Ovary (tissue), 9 donors: ENCODE results near the gene CD2. TPM values are rescaled to one million over a fixed set of nuclear protein-coding genes. Genes with fewer than 3 reads are reported as not detected.

Source experiments
- DNase-seq, 5 donors: peaks; one replicate each; pipeline ENCODE4 v3.0.0-alpha.2; 2019 to 2020
- H3K27ac ChIP-seq, 2 donors: fragments of 200-600 bp; one replicate each; pipeline versions ENCODE4 v1.5.1 to v1.8.0; 2019 to 2022
- H3K27me3 ChIP-seq: fragments of 200-600 bp; one replicate; pipeline ENCODE4 v1.8.0; 2022
- H3K36me3 ChIP-seq: fragments of 200-600 bp; sonication (generic); one replicate; pipeline ENCODE4 v1.5.1; 2019
- H3K4me1 ChIP-seq: one replicate; pipeline ENCODE4 v1.8.1; 2013; ENCODE audit warnings: mild to moderate bottlenecking, moderate library complexity; ENCODE audit not compliant: insufficient read depth
- H3K4me3 ChIP-seq: fragments of 200-600 bp; sonication (generic); one replicate; pipeline ENCODE4 v1.5.1; 2017
- H3K9me3 ChIP-seq, 2 donors: fragments of 200-600 bp in 1 of 2; sonication (generic) in 1 of 2; one replicate each; pipeline versions ENCODE4 v1.5.1 to v1.8.1; 2013 to 2019; ENCODE audit warnings: mild to moderate bottlenecking in 1 of 2, moderate library complexity in 1 of 2
- CTCF ChIP-seq, 3 donors: fragments of 450-650 bp in 2 of 3; fragments of 200-600 bp in 1 of 3; IDR thresholded peaks; one replicate each; pipeline versions ENCODE4 v1.5.1 to v1.8.0; 2016 to 2022; ENCODE audit warnings: antibody characterized with exemption in 3 of 3, mild to moderate bottlenecking in 1 of 3
- EP300 ChIP-seq: sonication (generic); formaldehyde crosslinking; IDR thresholded peaks from one replicate; pipeline ENCODE4 v1.6.1; 2017; ENCODE audit warnings: antibody characterized with exemption
- POLR2A ChIP-seq: fragments of 450-650 bp; IDR thresholded peaks from one replicate; pipeline ENCODE4 v1.6.1; 2017; ENCODE audit warnings: antibody characterized with exemption, mild to moderate bottlenecking, moderate library complexity
- WGBS, 3 donors: extraction: QIAGEN DNeasy Blood & Tissue Kit in 1 of 3; methylation state at CpG; one replicate each; pipeline versions ENCODE4 v1.1.5 to v1.1.7; 2013 to 2017; 5-methylcytosine and 5-hydroxymethylcytosine counted together
- intact Hi-C, 4 donors: fragments of 100-400 bp; cut with DNase I; formaldehyde crosslinking; loops; one replicate each; pipeline versions ENCODE4 v1.11.0 to v1.15.1; 2022 to 2023
- polyA plus RNA-seq, 2 donors: library from polyadenylated mRNA; stranded (reverse); fragments of 200-250 nt in 1 of 2; fragments of 350-450 nt in 1 of 2; fragmentation: Illumina TruSeq in 1 of 2; extraction: RNeasy Lipid Tissue Mini Kit (QIAGEN cat#74804) in 1 of 2; gene quantifications; one replicate each; pipeline ENCODE4 v1.2.3, GENCODE V29; 2013 to 2014
- total RNA-seq, 7 donors: library from RNA; depleted of rRNA in 2 of 7; stranded (reverse); fragments of >200 nt in 2 of 7; fragmentation: NEBNext Ultra II Directional in 3 of 7; extraction: Animal tissue kit (Norgen Biotek cat#: 25700) in 3 of 7; gene quantifications; one replicate each; pipeline versions ENCODE4 v1.1.0 to v1.2.4, GENCODE V29; 2016 to 2023
- donor health status: DM: no; HTN: no; CAD: no; lungs with moderate emphysema.
- donor health status: DM: no; HTN: no; CAD: no.
- donor health status: Bipolar disorder and iron deficiency.
- donor health status: DM: yes; HTN: yes; CAD: no.
- donor health status: DM: no; HTN: no; CAD: no.
- donor health status: DM: yes; HTN: yes; CAD: no.

CD2 gene
- total and polyA plus RNA-seq, 9 donors, result 0.30 to 11.1 (median 1.0) TPM

GRCh38 chr1:116709666-116710167, 44.5 kb upstream of the CD2 start:
- Histone ChIP-seq H3K4me1 (no peaks in the 10 kb centered on the region), H3K27me3 (no peaks in the 10 kb centered on the region), H3K9me3 (no peaks in the 10 kb centered on the region), H3K36me3 (no peaks in the 10 kb centered on the region), H3K27ac (no peak overlapping the region), H3K4me3 (no peak overlapping the region)
- intact Hi-C loops, result no loop called here
- no peak for TF ChIP-seq CTCF (IDR thresholded peaks at IDR 0.05)
- TF ChIP-seq POLR2A, result no peak
- no peak for TF ChIP-seq EP300
- no peak for DNase-seq
- 86 to 91% (median 88%) methylated on average over 7 of the region's 7 CpGs for WGBS, 3 donors

- Histone ChIP-seq H3K4me3 (no peak overlapping the region), H3K9me3 (no peaks in the 10 kb centered on the region), H3K27me3 (no peaks in the 10 kb centered on the region), H3K27ac (no peak overlapping the region), H3K36me3 (no peaks in the 10 kb centered on the region), H3K4me1 (no peaks in the 10 kb centered on the region)
- DNase-seq, result no peak
- intact Hi-C loops, result no loop called here
- TF ChIP-seq CTCF (IDR thresholded peaks at IDR 0.05), result no peak
- no peak for TF ChIP-seq POLR2A
- TF ChIP-seq EP300, result no peak
- WGBS, 3 donors, result 49 to 53% (median 51%) methylated on average over 2 of the region's 2 CpGs
These were observed 43.6 kb upstream of the CD2 start for GRCh38 chr1:116710420-116711262.

- Histone ChIP-seq H3K36me3 (no peaks in the 10 kb centered on the region), H3K9me3 (no peaks in the 10 kb centered on the region), H3K4me1 (no peaks in the 10 kb centered on the region), H3K4me3 (no peak overlapping the region), H3K27me3 (no peaks in the 10 kb centered on the region), H3K27ac (no peak overlapping the region)
- TF ChIP-seq CTCF (IDR thresholded peaks at IDR 0.05) (no peak), POLR2A (no peak), EP300 (no peak)
- WGBS, 3 donors, result 66 to 84% (median 80%) methylated on average over 2 of the region's 2 CpGs
- intact Hi-C loops, result no loop called here
- no peak for DNase-seq
These were observed 42.9 kb upstream of the CD2 start for GRCh38 chr1:116711263-116711840.

- Histone ChIP-seq H3K4me1 (no peaks in the 10 kb centered on the region), H3K4me3 (no peak overlapping the region), H3K27me3 (no peaks in the 10 kb centered on the region), H3K27ac (no peak overlapping the region), H3K9me3 (no peaks in the 10 kb centered on the region), H3K36me3 (no peaks in the 10 kb centered on the region)
- intact Hi-C loops, result no loop called here
- WGBS, 3 donors, result 55 to 70% (median 58%) methylated on average over 6 of the region's 6 CpGs
- TF ChIP-seq EP300 (no peak), POLR2A (no peak), CTCF (IDR thresholded peaks at IDR 0.05) (no peak)
- DNase-seq, result no peak
These were observed 41.7 kb upstream of the CD2 start for GRCh38 chr1:116712510-116712909.
